Astrocyte (in vitro differentiated cells and primary cell): Measurements from ENCODE around the gene CD300LF. TPM values are rescaled to one million over a fixed set of nuclear protein-coding genes. Genes with fewer than 3 reads are reported as not detected.

ENCODE experiments used
- DNase-seq: peaks from one replicate; pipeline ENCODE4 v3.0.0-alpha.2; 2010; ENCODE audit warnings: low read depth
- FAIRE-seq: peaks from 2 replicates; lab custom pipeline; 2011; peaks lifted over from hg19 to GRCh38; lab: Jason Lieb, UNC
- H2AFZ ChIP-seq: 2 replicates; pipeline ENCODE4 v1.6.0; 2012; ENCODE audit warnings: low read depth, low read length, inconsistent platforms
- H3K27ac ChIP-seq: 2 replicates; pipeline ENCODE4 v1.5.1; 2011; ENCODE audit warnings: low read depth, low read length, inconsistent platforms
- H3K27me3 ChIP-seq: 2 replicates; pipeline ENCODE4 v1.6.0; 2011; ENCODE audit warnings: low read length, inconsistent platforms; ENCODE audit not compliant: insufficient read depth
- H3K36me3 ChIP-seq: 2 replicates; pipeline ENCODE4 v1.5.1; 2011; ENCODE audit warnings: low read length, inconsistent platforms; ENCODE audit not compliant: insufficient read depth
- H3K4me1 ChIP-seq: 2 replicates; pipeline ENCODE4 v1.5.1; 2011; ENCODE audit warnings: low read length, inconsistent platforms; ENCODE audit not compliant: insufficient read depth
- H3K4me2 ChIP-seq: 2 replicates; pipeline ENCODE4 v1.6.0; 2012; ENCODE audit warnings: low read length, inconsistent platforms
- H3K4me3 ChIP-seq: 2 replicates; pipeline ENCODE4 v1.5.1; 2011; ENCODE audit warnings: low read depth, mild to moderate bottlenecking, low read length, inconsistent platforms; ENCODE audit not compliant: insufficient read depth
- H3K79me2 ChIP-seq: 2 replicates; pipeline ENCODE4 v1.6.0; 2012; ENCODE audit warnings: mild to moderate bottlenecking, low read length, inconsistent platforms; ENCODE audit not compliant: insufficient read depth
- H3K9ac ChIP-seq: 2 replicates; pipeline ENCODE4 v1.6.0; 2012; ENCODE audit warnings: mild to moderate bottlenecking, low read length, inconsistent platforms
- H3K9me3 ChIP-seq: 2 replicates; pipeline ENCODE4 v1.5.1; 2012; ENCODE audit warnings: low read depth, mild to moderate bottlenecking, low read length, inconsistent platforms; ENCODE audit not compliant: insufficient read depth
- H4K20me1 ChIP-seq: 2 replicates; pipeline ENCODE4 v1.6.0; 2012; ENCODE audit warnings: low read length, inconsistent platforms; ENCODE audit not compliant: insufficient read depth
- H3K27ac Mint-ChIP-seq: one replicate; pipeline ENCODE4 v1.8.0; 2021; ENCODE audit warnings: mild to moderate bottlenecking, mixed read lengths; ENCODE audit not compliant: unreplicated experiment
- H3K27me3 Mint-ChIP-seq: one replicate; pipeline ENCODE4 v1.8.0; 2021; ENCODE audit warnings: low read depth, mixed read lengths; ENCODE audit not compliant: unreplicated experiment
- H3K36me3 Mint-ChIP-seq: one replicate; pipeline ENCODE4 v1.8.0; 2021; ENCODE audit warnings: low read depth, mixed read lengths; ENCODE audit not compliant: unreplicated experiment
- H3K4me1 Mint-ChIP-seq: one replicate; pipeline ENCODE4 v1.8.0; 2021; ENCODE audit warnings: low read depth, mixed read lengths; ENCODE audit not compliant: unreplicated experiment
- H3K4me3 Mint-ChIP-seq: one replicate; pipeline ENCODE4 v1.8.0; 2021; ENCODE audit warnings: mild to moderate bottlenecking, moderate library complexity, mixed read lengths; ENCODE audit not compliant: unreplicated experiment
- H3K9me3 Mint-ChIP-seq: one replicate; pipeline ENCODE4 v1.8.0; 2021; ENCODE audit warnings: mild to moderate bottlenecking, mixed read lengths; ENCODE audit not compliant: unreplicated experiment
- EZH2 ChIP-seq: IDR thresholded peaks from 2 replicates; pipeline ENCODE4 v1.6.1; 2012; ENCODE audit warnings: mild to moderate bottlenecking, low read length, inconsistent platforms; ENCODE audit not compliant: insufficient read depth
- total RNA-seq: library from RNA; stranded (reverse); gene quantifications from 2 replicates; pipeline ENCODE4 v1.2.1, GENCODE V29; 2021
- TF ChIP-seq, protein P1 (sequence below): IDR thresholded peaks from 2 replicates; pipeline ENCODE4 v1.5.1; 2011; ENCODE audit warnings: low read depth, mild to moderate bottlenecking, inconsistent platforms, low read length, moderate library complexity; ENCODE audit not compliant: insufficient read depth

CD300LF gene
- total RNA-seq, 1 donor from 2014 or later = not detected

DNA sequence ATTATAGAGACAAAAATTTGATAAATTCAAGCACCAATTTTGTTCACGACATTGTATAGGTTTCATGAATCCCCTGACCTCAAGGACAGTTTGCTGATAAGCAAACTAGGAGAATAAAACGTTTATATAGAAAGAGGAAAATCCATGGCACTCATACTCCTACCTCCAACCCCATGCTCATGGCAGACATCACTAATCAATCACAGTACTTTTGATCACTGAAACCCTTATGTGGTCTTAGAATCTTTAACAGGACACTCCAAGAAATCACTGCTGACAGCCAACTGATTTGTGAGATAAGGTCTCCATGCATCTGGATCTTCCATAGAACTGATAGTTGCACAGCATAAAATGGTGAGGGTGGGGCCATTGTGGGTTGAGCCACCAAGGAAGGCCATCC, 31.0 kb upstream of the CD300LF start:
- Histone ChIP-seq H4K20me1 (no peaks in the 10 kb centered on the region), H3K4me3 (no peak overlapping the region), H3K36me3 (no peaks in the 10 kb centered on the region), H3K27ac (no peak overlapping the region), H3K79me2 (no peaks in the 10 kb centered on the region), H3K4me1 (peaks cover 3% of the 10 kb centered on the region), H3K9ac (no peak overlapping the region), H3K27me3 (peaks cover 13% of the 10 kb centered on the region), H3K9me3 (no peaks in the 10 kb centered on the region), H3K4me2 (no peak overlapping the region), H2AFZ (no peak overlapping the region)
- H3K27me3 Mint-ChIP-seq = peaks cover 18% of the 10 kb centered on the region
- no peak for FAIRE-seq
- H3K36me3 Mint-ChIP-seq = no peaks in the 10 kb centered on the region
- no peak for TF ChIP-seq EZH2
- TF ChIP-seq, protein P1, sequence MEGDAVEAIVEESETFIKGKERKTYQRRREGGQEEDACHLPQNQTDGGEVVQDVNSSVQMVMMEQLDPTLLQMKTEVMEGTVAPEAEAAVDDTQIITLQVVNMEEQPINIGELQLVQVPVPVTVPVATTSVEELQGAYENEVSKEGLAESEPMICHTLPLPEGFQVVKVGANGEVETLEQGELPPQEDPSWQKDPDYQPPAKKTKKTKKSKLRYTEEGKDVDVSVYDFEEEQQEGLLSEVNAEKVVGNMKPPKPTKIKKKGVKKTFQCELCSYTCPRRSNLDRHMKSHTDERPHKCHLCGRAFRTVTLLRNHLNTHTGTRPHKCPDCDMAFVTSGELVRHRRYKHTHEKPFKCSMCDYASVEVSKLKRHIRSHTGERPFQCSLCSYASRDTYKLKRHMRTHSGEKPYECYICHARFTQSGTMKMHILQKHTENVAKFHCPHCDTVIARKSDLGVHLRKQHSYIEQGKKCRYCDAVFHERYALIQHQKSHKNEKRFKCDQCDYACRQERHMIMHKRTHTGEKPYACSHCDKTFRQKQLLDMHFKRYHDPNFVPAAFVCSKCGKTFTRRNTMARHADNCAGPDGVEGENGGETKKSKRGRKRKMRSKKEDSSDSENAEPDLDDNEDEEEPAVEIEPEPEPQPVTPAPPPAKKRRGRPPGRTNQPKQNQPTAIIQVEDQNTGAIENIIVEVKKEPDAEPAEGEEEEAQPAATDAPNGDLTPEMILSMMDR = no peak
- peaks cover 11% of the 10 kb centered on the region for H3K4me1 Mint-ChIP-seq
- DNase-seq = no peak
- no peaks in the 10 kb centered on the region for H3K9me3 Mint-ChIP-seq
- no peak overlapping the region for H3K4me3 Mint-ChIP-seq
- H3K27ac Mint-ChIP-seq = no peak overlapping the region

DNA sequence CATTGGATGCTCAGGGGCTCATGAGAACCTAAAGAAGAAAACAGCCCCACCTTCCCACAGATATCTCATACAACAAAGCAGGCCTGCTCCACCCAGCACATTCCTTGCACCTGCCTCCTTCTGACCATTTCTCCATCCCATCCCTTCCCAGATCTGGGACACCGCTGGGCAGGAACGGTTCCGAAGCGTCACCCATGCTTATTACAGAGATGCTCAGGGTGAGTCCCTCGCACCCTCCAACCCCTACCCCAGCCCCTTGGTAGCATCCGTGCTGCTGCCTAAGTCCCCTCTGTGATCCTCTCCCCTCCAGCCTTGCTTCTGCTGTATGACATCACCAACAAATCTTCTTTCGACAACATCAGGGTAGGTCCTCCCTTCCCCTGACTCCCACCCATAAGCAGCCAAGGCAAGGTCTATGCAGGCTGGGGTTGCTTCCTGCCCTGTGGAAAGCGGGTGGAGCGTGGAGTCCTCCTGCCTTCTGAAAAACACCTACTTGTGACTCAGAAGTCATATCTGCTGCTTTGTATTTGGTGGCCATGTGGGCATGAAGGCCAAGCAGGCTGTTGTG, 30.3 kb upstream of the CD300LF start:
- Mint-ChIP-seq H3K9me3 (no peaks in the 10 kb centered on the region), H3K4me3 (no peak overlapping the region), H3K36me3 (no peaks in the 10 kb centered on the region), H3K27ac (peak overlapping the region; percentile 31), H3K4me1 (peaks cover 11% of the 10 kb centered on the region), H3K27me3 (peaks cover 20% of the 10 kb centered on the region)
- Histone ChIP-seq H3K4me3 (no peak overlapping the region), H3K4me2 (no peak overlapping the region), H3K9me3 (no peaks in the 10 kb centered on the region), H3K4me1 (peaks cover 3% of the 10 kb centered on the region), H3K79me2 (no peaks in the 10 kb centered on the region), H3K36me3 (no peaks in the 10 kb centered on the region), H3K27ac (no peak overlapping the region), H3K9ac (no peak overlapping the region), H4K20me1 (no peaks in the 10 kb centered on the region), H2AFZ (no peak overlapping the region), H3K27me3 (peaks cover 20% of the 10 kb centered on the region)
- no peak for TF ChIP-seq EZH2
- TF ChIP-seq, protein P1 = no peak
- FAIRE-seq = no peak
- DNase-seq = no peak

- no peak for FAIRE-seq
- no peaks in the 10 kb centered on the region for H3K36me3 Mint-ChIP-seq
Measured at GRCh38 chr17:74742153-74742515, 29.4 kb upstream of the CD300LF start.

More at GRCh38 chr17:74742153-74742515, 29.4 kb upstream of the CD300LF start:
- Mint-ChIP-seq H3K27me3 (peaks cover 27% of the 10 kb centered on the region), H3K9me3 (no peaks in the 10 kb centered on the region), H3K4me3 (no peak overlapping the region), H3K27ac (no peak overlapping the region), H3K4me1 (peaks cover 9% of the 10 kb centered on the region)
- Histone ChIP-seq H3K27me3 (peaks cover 28% of the 10 kb centered on the region), H3K9me3 (no peaks in the 10 kb centered on the region), H3K27ac (no peak overlapping the region), H3K36me3 (no peaks in the 10 kb centered on the region), H3K4me3 (no peak overlapping the region), H3K9ac (no peak overlapping the region), H3K4me1 (peaks cover 12% of the 10 kb centered on the region), H3K79me2 (no peaks in the 10 kb centered on the region), H2AFZ (no peak overlapping the region), H3K4me2 (no peak overlapping the region), H4K20me1 (no peaks in the 10 kb centered on the region)
- no peak for TF ChIP-seq EZH2
- TF ChIP-seq, protein P1 = no peak
- DNase-seq = no peak
